Panc1 (cell line): Measurements from ENCODE around the gene SEC31A.

Source experiments
- POLR2AphosphoS5 ChIP-seq: IDR thresholded peaks from 2 replicates; pipeline ENCODE4 v1.6.1; 2012; ENCODE audit warnings: mild to moderate bottlenecking, low read depth, low read length, moderate library complexity
- TF ChIP-seq, protein P1 (sequence below): fragments of 450-650 bp; IDR thresholded peaks from 2 replicates; pipeline ENCODE4 v1.5.1; 2017; ENCODE audit warnings: mild to moderate bottlenecking

DNA sequence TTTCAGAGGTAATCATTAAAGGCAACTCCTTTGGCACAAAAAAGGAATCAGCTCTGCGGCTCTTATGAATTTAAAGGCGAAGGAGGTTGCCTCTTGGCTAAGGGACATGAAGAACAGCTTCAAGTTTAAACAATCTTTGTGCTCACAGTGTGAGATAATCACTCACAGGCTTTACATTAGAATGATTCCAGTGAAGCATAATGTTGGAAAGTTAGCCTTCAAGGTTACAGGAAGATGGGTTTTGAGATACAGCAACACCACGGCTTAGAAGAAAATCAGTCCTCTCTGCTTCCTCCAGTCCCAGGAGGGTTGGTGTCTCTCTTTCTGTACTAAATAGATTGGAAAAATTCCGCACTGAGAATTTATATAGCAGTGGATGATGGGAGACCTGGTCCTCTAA lies 80.8 kb downstream of the SEC31A start:
- TF ChIP-seq, protein P1, sequence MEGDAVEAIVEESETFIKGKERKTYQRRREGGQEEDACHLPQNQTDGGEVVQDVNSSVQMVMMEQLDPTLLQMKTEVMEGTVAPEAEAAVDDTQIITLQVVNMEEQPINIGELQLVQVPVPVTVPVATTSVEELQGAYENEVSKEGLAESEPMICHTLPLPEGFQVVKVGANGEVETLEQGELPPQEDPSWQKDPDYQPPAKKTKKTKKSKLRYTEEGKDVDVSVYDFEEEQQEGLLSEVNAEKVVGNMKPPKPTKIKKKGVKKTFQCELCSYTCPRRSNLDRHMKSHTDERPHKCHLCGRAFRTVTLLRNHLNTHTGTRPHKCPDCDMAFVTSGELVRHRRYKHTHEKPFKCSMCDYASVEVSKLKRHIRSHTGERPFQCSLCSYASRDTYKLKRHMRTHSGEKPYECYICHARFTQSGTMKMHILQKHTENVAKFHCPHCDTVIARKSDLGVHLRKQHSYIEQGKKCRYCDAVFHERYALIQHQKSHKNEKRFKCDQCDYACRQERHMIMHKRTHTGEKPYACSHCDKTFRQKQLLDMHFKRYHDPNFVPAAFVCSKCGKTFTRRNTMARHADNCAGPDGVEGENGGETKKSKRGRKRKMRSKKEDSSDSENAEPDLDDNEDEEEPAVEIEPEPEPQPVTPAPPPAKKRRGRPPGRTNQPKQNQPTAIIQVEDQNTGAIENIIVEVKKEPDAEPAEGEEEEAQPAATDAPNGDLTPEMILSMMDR: no peak
- no peak for TF ChIP-seq POLR2AphosphoS5
